ENCODE measurements around the gene KLHL30.

GRCh38 chr2:238140721-238141540 is 2.5 kb downstream of the KLHL30 start:
- TF ChIP-seq, protein P1, sequence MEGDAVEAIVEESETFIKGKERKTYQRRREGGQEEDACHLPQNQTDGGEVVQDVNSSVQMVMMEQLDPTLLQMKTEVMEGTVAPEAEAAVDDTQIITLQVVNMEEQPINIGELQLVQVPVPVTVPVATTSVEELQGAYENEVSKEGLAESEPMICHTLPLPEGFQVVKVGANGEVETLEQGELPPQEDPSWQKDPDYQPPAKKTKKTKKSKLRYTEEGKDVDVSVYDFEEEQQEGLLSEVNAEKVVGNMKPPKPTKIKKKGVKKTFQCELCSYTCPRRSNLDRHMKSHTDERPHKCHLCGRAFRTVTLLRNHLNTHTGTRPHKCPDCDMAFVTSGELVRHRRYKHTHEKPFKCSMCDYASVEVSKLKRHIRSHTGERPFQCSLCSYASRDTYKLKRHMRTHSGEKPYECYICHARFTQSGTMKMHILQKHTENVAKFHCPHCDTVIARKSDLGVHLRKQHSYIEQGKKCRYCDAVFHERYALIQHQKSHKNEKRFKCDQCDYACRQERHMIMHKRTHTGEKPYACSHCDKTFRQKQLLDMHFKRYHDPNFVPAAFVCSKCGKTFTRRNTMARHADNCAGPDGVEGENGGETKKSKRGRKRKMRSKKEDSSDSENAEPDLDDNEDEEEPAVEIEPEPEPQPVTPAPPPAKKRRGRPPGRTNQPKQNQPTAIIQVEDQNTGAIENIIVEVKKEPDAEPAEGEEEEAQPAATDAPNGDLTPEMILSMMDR (conservative IDR thresholded peaks at IDR 0.05; ENCODE audit: low read depth in 2 of 2), result no peak
- TF ChIP-seq EZH2 (IDR thresholded peaks at IDR 0.05; ENCODE audit: low read depth, unreplicated experiment), result no peak
- TF ChIP-seq CREB1 (CRISPR knock-in tag; IDR thresholded peaks at IDR 0.05; ENCODE audit: low read depth), result no peak
